HG02885 (cell line): ENCODE measurements around the gene SBF1.
"Not testable (repeated sequence)": the region's sequence is repeated elsewhere in the genome, so short reads cannot be mapped to it uniquely, and the experiment has no call there.

Experiments used
- ATAC-seq: cut with Tn5 transposase; IDR thresholded peaks from one replicate; pipeline ENCODE4 v1.9.1; 2021; ENCODE audit warnings: mild to moderate bottlenecking; ENCODE audit not compliant: unreplicated experiment, poor library complexity

Gene SBF1

GRCh38 chr22:50436015-50436830 is 38.6 kb downstream of the SBF1 start:
- ATAC-seq, result no peak

DNA sequence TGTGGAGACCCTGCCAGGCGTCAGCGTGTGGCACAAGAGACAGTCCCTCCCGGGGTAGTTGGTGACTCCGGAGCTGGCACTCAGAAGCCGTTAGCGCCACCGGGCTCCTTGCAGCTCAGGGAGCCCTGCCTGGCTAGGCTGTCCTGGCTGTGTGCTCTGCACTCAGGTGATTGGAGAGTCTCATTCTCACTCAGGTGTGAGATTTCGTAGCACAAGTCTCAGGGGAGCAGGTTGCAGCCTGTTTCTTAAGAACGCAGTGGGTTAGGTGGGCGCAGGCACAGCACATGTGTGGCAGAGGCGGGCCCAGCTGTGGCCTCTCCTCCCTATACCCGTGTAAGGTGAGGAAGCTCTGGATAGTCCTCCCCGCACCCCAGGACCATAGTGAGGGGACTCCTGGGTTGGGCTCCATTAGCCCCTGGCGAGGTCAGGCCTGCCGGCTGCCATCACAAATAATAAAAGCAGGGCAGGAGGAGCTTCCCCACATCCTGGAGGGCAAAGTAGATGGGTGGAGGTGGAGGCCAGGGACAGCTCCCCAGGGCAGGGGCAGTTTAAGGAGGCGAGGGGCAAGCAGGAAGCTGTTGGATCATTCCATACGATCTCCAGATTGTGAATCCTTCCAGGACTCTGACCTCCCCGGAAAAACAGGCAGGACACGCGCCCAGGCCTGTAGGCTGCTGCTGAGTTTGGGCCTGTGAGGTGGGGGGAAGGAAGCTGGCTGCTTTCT is 39.4 kb downstream of the SBF1 start:
- ATAC-seq, result no peak

DNA sequence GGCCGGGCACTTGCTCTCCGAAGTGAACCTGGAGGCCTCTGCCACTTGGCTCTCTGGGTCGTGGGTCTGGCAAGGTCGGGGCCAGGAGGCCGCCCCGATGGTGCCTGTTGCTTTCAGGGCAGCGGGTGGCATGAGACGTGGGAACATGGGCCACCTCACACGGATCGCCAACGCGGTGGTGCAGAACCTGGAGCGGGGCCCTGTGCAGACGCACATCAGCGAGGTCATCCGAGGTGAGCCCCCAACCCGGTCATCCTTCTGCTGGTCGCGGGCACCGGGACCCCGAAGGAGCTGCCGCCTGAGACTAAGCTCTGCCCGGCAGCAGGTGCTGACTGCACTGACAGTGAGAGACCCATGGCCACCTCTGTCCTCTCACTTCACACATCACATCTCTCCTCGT is 40.0 kb downstream of the SBF1 start:
- no peak for ATAC-seq

DNA sequence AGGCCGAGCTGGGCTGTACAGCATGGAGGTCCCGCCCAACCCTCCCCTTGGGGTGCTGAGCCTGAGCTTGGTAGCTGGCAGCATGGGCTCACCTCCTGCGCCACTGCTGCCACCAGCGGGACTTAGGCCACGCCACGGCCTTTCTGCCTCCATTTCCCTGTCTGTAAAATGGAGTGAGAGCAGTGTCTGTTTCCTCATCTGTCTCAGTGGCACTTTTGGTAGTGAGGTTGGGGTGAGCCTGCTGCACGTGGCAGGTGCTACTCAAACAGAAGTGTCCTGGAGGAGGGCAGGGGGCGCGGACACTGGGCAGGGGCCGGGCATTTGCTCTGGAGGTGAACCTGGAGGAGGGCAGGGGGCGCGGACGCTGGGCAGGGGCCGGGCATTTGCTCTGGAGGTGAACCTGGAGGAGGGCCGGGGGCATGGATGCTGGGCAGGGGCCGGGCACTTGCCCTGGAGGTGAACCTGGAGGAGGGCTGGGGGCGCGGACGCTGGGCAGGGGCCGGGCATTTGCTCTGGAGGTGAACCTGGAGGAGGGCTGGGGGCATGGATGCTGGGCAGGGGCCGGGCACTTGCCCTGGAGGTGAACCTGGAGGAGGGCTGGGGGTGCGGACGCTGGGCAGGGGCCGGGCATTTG is 41.8 kb downstream of the SBF1 start:
- not testable (repeated sequence) for ATAC-seq

DNA sequence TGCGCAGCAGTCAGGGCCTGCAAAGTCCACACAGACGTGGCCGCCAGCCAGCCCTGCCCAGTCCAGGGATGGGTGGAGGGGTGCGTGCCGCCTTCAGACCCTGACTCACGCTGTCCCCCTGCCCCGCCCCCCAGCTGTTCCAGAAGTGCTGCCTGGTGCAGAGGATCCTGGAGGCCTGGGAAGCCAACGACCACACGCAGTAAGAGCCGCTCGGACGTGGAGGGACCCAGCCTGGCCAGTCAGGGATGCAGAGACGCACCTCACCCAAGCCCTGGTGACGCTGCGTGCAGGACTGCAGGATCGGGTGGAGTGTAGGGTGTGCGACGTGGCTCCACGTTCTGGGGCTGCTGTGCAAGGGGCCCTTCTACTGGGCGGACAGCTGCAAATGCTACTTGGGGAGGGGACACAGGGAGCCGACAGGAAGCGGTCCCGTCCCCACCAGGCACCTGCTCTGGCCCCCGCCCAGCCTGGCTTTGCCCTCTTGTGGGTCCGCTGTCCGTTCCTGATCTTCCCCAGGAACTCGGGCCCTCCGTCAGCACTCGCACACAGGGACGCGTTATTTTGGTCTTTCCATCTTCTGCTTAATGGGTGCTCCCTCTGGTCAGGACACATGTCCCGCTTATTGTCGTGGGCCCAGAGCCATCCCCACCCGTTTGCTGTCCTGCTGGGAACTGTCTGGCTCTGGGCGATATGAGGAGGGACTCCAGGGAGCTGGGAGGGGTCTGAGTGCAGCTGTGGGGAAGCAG is 42.5 kb downstream of the SBF1 start:
- no peak for ATAC-seq

DNA sequence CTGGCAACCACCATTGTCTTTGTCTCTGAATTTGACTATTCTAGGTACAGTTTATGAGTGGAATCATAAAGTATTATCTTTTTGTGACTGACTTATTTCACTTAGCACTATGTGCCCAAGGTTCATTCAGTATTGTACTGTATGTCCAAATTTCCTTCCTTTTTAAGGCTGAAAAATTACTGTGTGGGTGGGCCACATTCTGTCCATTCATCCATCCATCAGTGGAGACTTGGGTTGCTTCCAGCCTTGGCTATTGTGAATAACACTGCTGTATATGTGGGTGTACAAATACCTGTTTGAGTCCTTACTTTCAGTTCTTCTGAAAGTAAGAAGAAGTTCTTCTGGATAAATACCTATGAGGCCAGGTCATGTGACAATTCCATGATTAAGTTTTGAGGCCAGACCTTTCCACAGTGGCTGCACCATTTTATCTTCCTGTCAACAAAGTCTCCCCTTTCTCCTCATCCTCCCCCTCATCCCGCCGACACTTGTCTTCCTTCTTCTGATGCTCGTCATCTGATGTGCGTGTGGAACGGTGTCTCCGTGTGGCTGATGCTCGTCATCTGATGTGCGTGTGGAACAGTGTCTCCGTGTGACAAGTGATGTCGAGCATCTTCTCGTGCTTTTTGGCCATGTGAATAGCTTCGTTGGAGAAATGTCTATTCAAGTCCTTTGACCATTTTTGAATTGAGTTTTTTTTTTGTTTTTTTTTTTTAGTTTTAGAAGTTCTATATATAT is 49.5 kb downstream of the SBF1 start:
- ATAC-seq, result no peak

- ATAC-seq, result no peak
Observed at GRCh38 chr22:50423956-50424355, 50.9 kb downstream of the SBF1 start.

GRCh38 chr22:50422961-50423815 is 51.6 kb downstream of the SBF1 start:
- ATAC-seq, result no peak

DNA sequence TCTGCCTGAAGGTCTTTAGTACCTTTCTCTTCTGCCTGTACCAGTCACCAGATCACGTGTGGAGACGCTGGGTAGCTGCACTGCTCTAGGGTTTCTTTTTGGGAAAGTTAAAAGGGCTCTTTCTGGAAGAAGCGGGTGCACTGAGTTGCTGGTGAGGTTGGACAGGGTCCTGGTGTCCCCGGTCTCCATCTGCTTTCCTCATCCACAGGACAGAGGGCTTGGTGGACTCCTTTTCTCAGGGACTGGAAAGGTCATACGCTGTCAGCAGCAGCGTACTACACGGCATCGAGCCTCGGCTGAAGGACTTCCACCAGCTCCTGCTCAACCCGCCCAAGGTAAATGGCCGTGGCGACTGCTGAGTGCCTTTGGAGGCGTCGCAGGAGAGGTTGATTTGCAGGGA is 52.8 kb downstream of the SBF1 start:
- no peak for ATAC-seq

DNA sequence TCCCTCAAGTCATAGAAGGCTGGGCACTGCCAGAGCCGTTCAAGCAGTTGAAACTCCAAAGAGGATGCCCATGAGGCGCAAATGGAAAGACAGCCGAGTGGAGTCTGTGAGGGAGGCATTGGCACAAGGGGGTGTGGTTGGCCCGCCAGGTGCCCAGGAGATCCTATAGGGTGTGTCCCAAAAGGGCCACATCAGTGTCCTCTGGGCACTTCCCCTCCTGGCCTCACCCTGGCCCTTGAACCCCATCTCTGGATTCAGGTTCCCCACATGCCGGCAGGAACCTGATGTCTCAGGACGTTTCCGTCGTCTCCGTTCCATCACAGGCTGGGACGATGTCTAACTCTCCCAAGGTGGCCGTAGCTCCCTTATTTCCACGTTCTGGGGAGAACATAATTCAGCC is 54.3 kb downstream of the SBF1 start:
- ATAC-seq, result no peak

GRCh38 chr22:50420015-50420414 is 54.8 kb downstream of the SBF1 start:
- ATAC-seq, result no peak

DNA sequence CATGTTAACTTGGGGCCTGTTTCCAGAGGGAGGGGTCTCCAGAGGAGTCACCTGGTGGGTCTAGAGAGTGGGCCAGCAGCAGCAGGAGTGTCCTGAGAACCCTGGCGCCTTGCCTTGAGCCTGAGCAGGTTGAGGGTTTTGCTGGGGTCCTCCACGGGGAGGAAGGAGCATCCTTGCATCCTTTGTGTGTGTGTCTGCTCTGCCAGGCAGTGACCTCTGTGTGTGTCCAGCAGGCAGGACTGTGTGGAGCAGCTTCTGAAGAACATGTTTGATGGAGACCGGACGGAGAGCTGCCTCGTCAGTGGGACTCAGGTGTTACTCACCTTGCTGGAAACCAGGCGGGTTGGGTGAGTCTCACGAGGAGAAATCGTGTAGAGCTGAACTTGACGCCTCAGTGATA is 55.7 kb downstream of the SBF1 start:
- no peak for ATAC-seq

DNA sequence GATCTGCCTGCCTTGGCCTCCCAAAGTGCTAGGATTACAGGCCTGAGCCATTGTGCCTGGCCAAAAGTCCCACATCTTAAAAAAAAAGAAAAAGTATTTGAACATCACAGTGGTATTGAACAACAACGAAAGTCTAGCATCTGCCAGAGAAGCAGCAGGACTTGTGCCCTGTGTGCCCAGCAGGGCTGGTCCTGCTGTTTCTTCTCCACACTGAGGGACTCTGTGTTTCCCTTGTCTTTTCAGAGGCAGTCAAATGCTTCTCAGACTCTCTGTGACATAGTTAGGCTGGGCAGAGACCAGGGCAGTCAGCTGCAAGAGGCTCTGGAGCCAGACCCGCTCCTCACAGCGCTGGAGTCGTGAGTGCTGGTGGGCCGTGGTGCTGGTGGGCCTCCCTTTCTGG is 56.2 kb downstream of the SBF1 start:
- ATAC-seq, result no peak

- ATAC-seq, result no peak
Observed at GRCh38 chr22:50417411-50418210, 57.2 kb downstream of the SBF1 start.

DNA sequence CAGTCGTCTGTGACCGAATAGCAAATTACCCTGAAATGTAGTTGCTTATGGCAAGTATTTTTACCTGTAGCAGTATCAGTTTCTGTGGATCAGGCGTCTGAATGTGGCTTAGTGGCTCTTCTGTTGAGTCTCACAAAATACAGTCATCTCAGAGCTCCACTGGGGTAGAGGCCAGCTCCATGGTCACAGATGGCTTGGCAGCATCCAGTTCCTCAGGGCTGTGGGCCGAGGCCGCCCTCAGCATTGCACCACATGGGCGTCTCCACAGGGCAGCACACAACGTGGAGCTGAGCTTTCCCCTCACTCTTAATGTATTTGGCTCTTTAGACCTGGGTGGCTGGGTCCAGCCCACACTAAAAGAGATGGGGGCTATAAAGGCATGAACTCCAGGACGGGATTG is 57.8 kb downstream of the SBF1 start:
- no peak for ATAC-seq

- no peak for ATAC-seq
Observed at GRCh38 chr22:50415426-50415825, 59.4 kb downstream of the SBF1 start.

- ATAC-seq, result no peak
Observed at GRCh38 chr22:50414476-50415248, 60.2 kb downstream of the SBF1 start.

DNA sequence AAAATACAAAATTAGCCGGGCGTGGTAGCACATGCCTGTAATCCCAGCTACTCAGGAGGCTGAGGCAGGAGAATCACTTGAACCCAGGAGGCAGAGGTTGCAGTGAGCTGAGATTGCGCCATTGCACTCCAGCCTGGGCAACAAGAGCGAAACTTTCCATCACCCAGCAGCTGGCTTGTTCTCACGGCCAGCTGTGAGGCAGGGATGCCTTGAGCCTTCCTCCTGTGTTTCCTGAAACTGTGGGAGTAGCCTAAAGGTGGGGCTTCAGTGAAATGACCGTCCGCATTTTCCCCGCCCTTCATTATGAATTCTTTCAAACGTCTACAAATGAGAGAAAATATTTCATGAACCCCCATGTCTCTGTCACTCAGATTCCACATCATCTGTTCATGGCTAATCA is 65.9 kb downstream of the SBF1 start:
- not testable (repeated sequence) for ATAC-seq
